ENCODE measurements around the gene MICA.
"Not testable (repeated sequence)": the region's sequence is repeated elsewhere in the genome, so short reads cannot be mapped to it uniquely, and the experiment has no call there.

- not testable (repeated sequence) for TF ChIP-seq CTCF (IDR thresholded peaks at IDR 0.05; ENCODE audit: poor library complexity); EZH2phosphoT487 (IDR thresholded peaks at IDR 0.05; ENCODE audit: low read depth, severe bottlenecking, unreplicated experiment)
Measured at GRCh38 chr6:31397153-31397499, 6.3 kb upstream of the MICA start.
